A549 (cell line): ENCODE data around the gene RIOX2.

Experiments
- BHLHE40 ChIP-seq: IDR thresholded peaks from 2 replicates; pipeline ENCODE4 v1.6.1; 2012; ENCODE audit warnings: low read depth, low read length, inconsistent platforms
- EHMT2 ChIP-seq: fragments of 200-600 bp; sonication (generic); IDR thresholded peaks from 2 replicates; pipeline ENCODE4 v1.6.1; 2016; ENCODE audit warnings: antibody characterized with exemption, low read depth, mild to moderate bottlenecking, moderate library complexity
- EP300 ChIP-seq, 2 experiments: fragments of >200 bp; sonication (Bioruptor Twin); formaldehyde crosslinking; IDR thresholded peaks; 2 replicates in 1 of 2; 3 replicates in 1 of 2; pipeline ENCODE4 v1.6.1; 2016 to 2017
- JUNB ChIP-seq: fragments of >200 bp; sonication (Bioruptor Twin); formaldehyde crosslinking; IDR thresholded peaks from 2 replicates; pipeline ENCODE4 v1.6.1; 2016
- KDM1A ChIP-seq: fragments of 200-600 bp; sonication (generic); IDR thresholded peaks from 2 replicates; pipeline ENCODE4 v1.6.1; 2016; ENCODE audit warnings: low read depth, mild to moderate bottlenecking
- MAFK ChIP-seq: fragments of 450-650 bp; IDR thresholded peaks from 2 replicates; pipeline ENCODE4 v1.6.1; 2014; ENCODE audit not compliant: partially characterized antibody
- MAZ ChIP-seq: fragments of 150-350 bp; IDR thresholded peaks from 2 replicates; pipeline ENCODE4 v1.6.1; 2014; ENCODE audit warnings: antibody characterized with exemption, low read depth, low read length, borderline replicate concordance
- PHF8 ChIP-seq: fragments of 200-600 bp; sonication (generic); IDR thresholded peaks from 2 replicates; pipeline ENCODE4 v1.6.1; 2016; ENCODE audit warnings: low read depth, mild to moderate bottlenecking, antibody characterized with exemption, moderate library complexity, borderline replicate concordance
- POLR2A ChIP-seq: IDR thresholded peaks from 2 replicates; pipeline ENCODE4 v1.6.1; 2012; ENCODE audit warnings: mild to moderate bottlenecking, low read length
- RAD21 ChIP-seq, 2 experiments: fragments of >200 bp in 1 of 2; sonication (Bioruptor Twin) in 1 of 2; formaldehyde crosslinking in 1 of 2; IDR thresholded peaks in 1 of 2; conservative IDR thresholded peaks in 1 of 2; 2 replicates in 1 of 2; 3 replicates in 1 of 2; pipeline ENCODE4 v1.6.1; 2012 to 2018; ENCODE audit warnings: inconsistent platforms in 1 of 2
- RFX5 ChIP-seq: fragments of 450-650 bp; IDR thresholded peaks from 2 replicates; pipeline ENCODE4 v1.7.1; 2014; ENCODE audit warnings: antibody characterized with exemption, mild to moderate bottlenecking, moderate library complexity
- TF ChIP-seq, protein P1 (sequence below): fragments of >200 bp; sonication (Bioruptor Twin); formaldehyde crosslinking; IDR thresholded peaks from 3 replicates; pipeline ENCODE4 v1.5.1; 2016
- TF ChIP-seq, protein P2 (sequence below): fragments of 200-600 bp; sonication (generic); IDR thresholded peaks from 2 replicates; pipeline ENCODE4 v1.6.1; 2016; ENCODE audit warnings: antibody characterized with exemption, mild to moderate bottlenecking, moderate library complexity

DNA sequence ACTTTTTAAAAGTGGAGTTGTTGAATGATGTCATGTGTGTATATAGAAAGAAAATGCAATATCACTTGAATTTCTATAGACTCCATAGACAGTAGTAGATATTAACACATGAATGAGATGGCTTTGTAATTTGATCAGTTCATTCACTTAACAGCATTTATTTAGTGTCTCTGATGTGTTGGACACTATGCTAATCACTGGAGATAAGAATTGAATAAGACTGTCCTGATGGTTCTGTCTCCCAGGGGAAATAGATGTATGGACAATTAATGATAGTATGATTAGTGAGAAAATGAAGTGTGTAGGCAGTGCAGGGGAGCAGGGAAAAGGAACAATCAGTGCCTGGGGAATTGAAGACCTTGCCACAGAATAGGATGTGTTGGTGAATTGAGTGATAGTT, 72.9 kb downstream of the RIOX2 start:
- TF ChIP-seq EHMT2 (no peak), POLR2A (no peak), KDM1A (no peak), RFX5 (no peak), MAZ (no peak), RAD21 (conservative IDR thresholded peaks at IDR 0.05 in 1 of 2, IDR thresholded peaks at IDR 0.05 in 1 of 2) (no peak), EP300 (IDR thresholded peaks at IDR 0.05) (no peak), PHF8 (no peak), BHLHE40 (no peak), JUNB (no peak), MAFK (no peak)
- TF ChIP-seq, protein P1, sequence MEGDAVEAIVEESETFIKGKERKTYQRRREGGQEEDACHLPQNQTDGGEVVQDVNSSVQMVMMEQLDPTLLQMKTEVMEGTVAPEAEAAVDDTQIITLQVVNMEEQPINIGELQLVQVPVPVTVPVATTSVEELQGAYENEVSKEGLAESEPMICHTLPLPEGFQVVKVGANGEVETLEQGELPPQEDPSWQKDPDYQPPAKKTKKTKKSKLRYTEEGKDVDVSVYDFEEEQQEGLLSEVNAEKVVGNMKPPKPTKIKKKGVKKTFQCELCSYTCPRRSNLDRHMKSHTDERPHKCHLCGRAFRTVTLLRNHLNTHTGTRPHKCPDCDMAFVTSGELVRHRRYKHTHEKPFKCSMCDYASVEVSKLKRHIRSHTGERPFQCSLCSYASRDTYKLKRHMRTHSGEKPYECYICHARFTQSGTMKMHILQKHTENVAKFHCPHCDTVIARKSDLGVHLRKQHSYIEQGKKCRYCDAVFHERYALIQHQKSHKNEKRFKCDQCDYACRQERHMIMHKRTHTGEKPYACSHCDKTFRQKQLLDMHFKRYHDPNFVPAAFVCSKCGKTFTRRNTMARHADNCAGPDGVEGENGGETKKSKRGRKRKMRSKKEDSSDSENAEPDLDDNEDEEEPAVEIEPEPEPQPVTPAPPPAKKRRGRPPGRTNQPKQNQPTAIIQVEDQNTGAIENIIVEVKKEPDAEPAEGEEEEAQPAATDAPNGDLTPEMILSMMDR: no peak
- TF ChIP-seq, protein P2, sequence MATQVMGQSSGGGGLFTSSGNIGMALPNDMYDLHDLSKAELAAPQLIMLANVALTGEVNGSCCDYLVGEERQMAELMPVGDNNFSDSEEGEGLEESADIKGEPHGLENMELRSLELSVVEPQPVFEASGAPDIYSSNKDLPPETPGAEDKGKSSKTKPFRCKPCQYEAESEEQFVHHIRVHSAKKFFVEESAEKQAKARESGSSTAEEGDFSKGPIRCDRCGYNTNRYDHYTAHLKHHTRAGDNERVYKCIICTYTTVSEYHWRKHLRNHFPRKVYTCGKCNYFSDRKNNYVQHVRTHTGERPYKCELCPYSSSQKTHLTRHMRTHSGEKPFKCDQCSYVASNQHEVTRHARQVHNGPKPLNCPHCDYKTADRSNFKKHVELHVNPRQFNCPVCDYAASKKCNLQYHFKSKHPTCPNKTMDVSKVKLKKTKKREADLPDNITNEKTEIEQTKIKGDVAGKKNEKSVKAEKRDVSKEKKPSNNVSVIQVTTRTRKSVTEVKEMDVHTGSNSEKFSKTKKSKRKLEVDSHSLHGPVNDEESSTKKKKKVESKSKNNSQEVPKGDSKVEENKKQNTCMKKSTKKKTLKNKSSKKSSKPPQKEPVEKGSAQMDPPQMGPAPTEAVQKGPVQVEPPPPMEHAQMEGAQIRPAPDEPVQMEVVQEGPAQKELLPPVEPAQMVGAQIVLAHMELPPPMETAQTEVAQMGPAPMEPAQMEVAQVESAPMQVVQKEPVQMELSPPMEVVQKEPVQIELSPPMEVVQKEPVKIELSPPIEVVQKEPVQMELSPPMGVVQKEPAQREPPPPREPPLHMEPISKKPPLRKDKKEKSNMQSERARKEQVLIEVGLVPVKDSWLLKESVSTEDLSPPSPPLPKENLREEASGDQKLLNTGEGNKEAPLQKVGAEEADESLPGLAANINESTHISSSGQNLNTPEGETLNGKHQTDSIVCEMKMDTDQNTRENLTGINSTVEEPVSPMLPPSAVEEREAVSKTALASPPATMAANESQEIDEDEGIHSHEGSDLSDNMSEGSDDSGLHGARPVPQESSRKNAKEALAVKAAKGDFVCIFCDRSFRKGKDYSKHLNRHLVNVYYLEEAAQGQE: no peak
